ENCODE measurements around the gene INPP5E. TPM values are rescaled to one million over a fixed set of nuclear protein-coding genes. Genes with fewer than 3 reads are reported as not detected.
A peak's percentile ranks its signal among the peaks of the same experiment; 100 is the strongest.

INPP5E gene
- total and polyA plus RNA-seq, 5 donors from 2014 or later, result 1.9 to 30.3 (median 2.4) TPM

DNA sequence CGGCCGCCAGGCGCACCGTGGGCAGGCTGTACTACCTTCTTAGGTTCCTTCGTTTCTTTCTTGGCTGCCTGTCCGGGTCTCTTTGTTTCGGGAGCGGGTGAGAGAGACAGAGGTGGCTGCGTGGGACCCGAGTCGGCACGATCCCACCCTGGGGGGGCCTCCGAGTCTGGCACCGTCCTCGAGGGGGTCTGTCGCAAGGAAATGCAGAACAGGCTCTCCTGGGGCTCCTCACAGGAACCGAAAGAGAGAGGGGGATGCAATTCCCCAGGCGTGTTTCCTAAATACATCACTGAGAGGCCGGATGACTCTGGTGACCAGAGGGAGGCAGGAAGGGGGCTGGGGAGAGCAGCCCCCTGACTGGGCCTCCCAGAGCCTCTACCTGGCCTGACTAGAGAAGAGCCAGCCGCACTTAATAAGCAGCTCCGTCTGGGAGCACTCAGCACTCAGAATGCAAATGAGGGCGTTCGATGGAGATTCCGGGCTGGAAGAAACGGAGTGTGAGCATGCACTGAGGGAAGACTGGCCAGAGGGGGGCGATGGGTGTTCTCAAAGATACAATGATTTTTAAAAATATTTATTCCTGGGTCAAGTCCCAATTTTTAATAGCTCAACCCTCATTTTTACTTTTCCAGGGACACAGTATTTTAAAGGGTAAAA is 11.7 kb upstream of the INPP5E start:
- peaks cover 0 to 3% (median under 1%) of the 10 kb centered on the region in 4 donors for H3K4me1 Mint-ChIP-seq
- Histone ChIP-seq H3K36me3 (ENCODE audit: control insufficient read depth, insufficient read depth, low read length) (peaks cover 81% of the 10 kb centered on the region), H3K4me3 (ENCODE audit: low read depth, low read length) (no peak overlapping the region), H3K27ac (ENCODE audit: insufficient read depth, low read length, poor library complexity, severe bottlenecking) (no peak overlapping the region), H3K4me1 (ENCODE audit: control insufficient read depth, insufficient read depth, low read length, poor library complexity, severe bottlenecking) (no peaks in the 10 kb centered on the region), H3K9me3 (ENCODE audit: control insufficient read depth in 2 of 2, low read length in 2 of 2) (no peaks in the 10 kb centered on the region), H3K27me3 (ENCODE audit: control insufficient read depth, insufficient read depth, low read length) (no peaks in the 10 kb centered on the region)
- H3K36me3 Mint-ChIP-seq, result peaks cover 36% of the 10 kb centered on the region
- no peak overlapping the region for H3K27ac Mint-ChIP-seq
- H3K9me3 Mint-ChIP-seq, result no peaks in the 10 kb centered on the region
- no peaks in the 10 kb centered on the region for H3K27me3 Mint-ChIP-seq
- ATAC-seq (ENCODE audit: low read depth in 2 of 2), result no peak
- no peak overlapping the region for H3K4me3 Mint-ChIP-seq
- DNase-seq, result no peak

DNA sequence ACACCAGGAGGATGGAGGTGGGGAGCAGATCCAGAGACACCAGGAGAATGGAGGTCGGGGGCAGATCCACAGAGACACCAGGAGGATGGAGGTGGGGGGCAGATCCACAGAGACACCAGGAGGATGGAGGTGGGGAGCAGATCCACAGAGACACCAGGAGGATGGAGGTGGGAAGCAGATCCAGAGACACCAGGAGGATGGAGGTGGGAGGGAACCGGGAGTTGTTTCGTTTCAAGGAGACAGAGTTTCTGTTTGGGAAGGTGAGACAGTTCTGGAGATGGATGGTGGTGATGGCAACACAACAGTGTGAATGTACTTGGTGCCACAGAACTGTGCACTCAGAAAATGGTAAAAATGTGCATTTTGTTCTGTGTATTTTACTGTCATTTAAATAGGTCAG is 9.0 kb upstream of the INPP5E start:
- Mint-ChIP-seq H3K4me1 (peaks cover 0 to 3% (median under 1%) of the 10 kb centered on the region in 4 donors), H3K27ac (no peak overlapping the region), H3K27me3 (no peaks in the 10 kb centered on the region), H3K4me3 (no peak overlapping the region), H3K9me3 (no peaks in the 10 kb centered on the region), H3K36me3 (peaks cover 30% of the 10 kb centered on the region)
- no peak for ATAC-seq (ENCODE audit: low read depth in 2 of 2)
- Histone ChIP-seq H3K27ac (ENCODE audit: insufficient read depth, low read length, poor library complexity, severe bottlenecking) (no peak overlapping the region), H3K9me3 (ENCODE audit: control insufficient read depth in 2 of 2, low read length in 2 of 2) (no peaks in the 10 kb centered on the region), H3K27me3 (ENCODE audit: control insufficient read depth, insufficient read depth, low read length) (no peaks in the 10 kb centered on the region), H3K4me3 (ENCODE audit: low read depth, low read length) (no peak overlapping the region), H3K36me3 (ENCODE audit: control insufficient read depth, insufficient read depth, low read length) (peaks cover 73% of the 10 kb centered on the region), H3K4me1 (ENCODE audit: control insufficient read depth, insufficient read depth, low read length, poor library complexity, severe bottlenecking) (no peaks in the 10 kb centered on the region)
- no peak for DNase-seq

- H3K9me3 ChIP-seq (ENCODE audit: control insufficient read depth in 2 of 2, low read length in 2 of 2), result no peaks in the 10 kb centered on the region
- H3K27ac ChIP-seq (ENCODE audit: insufficient read depth, low read length, poor library complexity, severe bottlenecking), result no peak overlapping the region
- no peaks in the 10 kb centered on the region for H3K27me3 Mint-ChIP-seq
- H3K36me3 Mint-ChIP-seq, result peaks cover 31% of the 10 kb centered on the region
- H3K27me3 ChIP-seq (ENCODE audit: control insufficient read depth, insufficient read depth, low read length), result no peaks in the 10 kb centered on the region
- H3K4me3 Mint-ChIP-seq, result no peak overlapping the region
- H3K36me3 ChIP-seq (ENCODE audit: control insufficient read depth, insufficient read depth, low read length), result peaks cover 81% of the 10 kb centered on the region
- ATAC-seq (ENCODE audit: low read depth in 2 of 2) (no peak), DNase-seq (no peak)
- no peaks in the 10 kb centered on the region for H3K4me1 ChIP-seq (ENCODE audit: control insufficient read depth, insufficient read depth, low read length, poor library complexity, severe bottlenecking)
- no peak overlapping the region for H3K4me3 ChIP-seq (ENCODE audit: low read depth, low read length)
- H3K27ac Mint-ChIP-seq, result peak overlapping the region in 1 of 3 donors; percentile 25
- peaks cover 0 to 3% (median 0%) of the 10 kb centered on the region in 4 donors for H3K4me1 Mint-ChIP-seq
- peaks cover 0 to 2% (median 0%) of the 10 kb centered on the region in 7 donors for H3K9me3 Mint-ChIP-seq
These were observed 7.6 kb upstream of the INPP5E start for GRCh38 chr9:136447173-136447778.

DNA sequence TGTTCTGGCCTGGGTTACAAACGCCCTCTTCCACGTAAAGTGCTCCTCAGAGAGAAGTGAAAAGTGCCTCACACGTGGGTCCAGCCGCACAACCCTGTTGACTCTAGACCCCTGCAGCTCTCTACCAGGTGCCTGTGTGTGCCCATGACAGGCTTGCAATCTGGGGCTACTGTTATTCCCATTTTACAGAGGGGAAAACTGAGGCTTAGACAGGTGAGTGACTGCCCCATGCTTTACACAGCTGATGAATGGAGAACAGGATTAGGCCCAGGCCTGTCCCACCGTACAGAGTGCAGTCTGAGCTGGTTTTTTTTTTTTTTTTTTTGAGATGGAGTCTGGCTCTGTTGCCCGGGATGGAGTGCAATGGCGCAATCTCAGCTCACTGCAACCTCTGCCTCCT is 6.2 kb upstream of the INPP5E start:
- Mint-ChIP-seq H3K27me3 (no peaks in the 10 kb centered on the region), H3K27ac (no peak overlapping the region), H3K4me1 (peaks cover 0 to 4% (median 0%) of the 10 kb centered on the region in 4 donors), H3K9me3 (peaks cover 0 to 2% (median 0%) of the 10 kb centered on the region in 7 donors), H3K4me3 (no peak overlapping the region), H3K36me3 (peaks cover 35% of the 10 kb centered on the region)
- Histone ChIP-seq H3K4me3 (ENCODE audit: low read depth, low read length) (no peak overlapping the region), H3K9me3 (ENCODE audit: control insufficient read depth in 2 of 2, low read length in 2 of 2) (no peaks in the 10 kb centered on the region), H3K4me1 (ENCODE audit: control insufficient read depth, insufficient read depth, low read length, poor library complexity, severe bottlenecking) (no peaks in the 10 kb centered on the region), H3K36me3 (ENCODE audit: control insufficient read depth, insufficient read depth, low read length) (peaks cover 73% of the 10 kb centered on the region), H3K27me3 (ENCODE audit: control insufficient read depth, insufficient read depth, low read length) (no peaks in the 10 kb centered on the region), H3K27ac (ENCODE audit: insufficient read depth, low read length, poor library complexity, severe bottlenecking) (no peak overlapping the region)
- ATAC-seq (ENCODE audit: low read depth in 2 of 2) (no peak), DNase-seq (no peak)

DNA sequence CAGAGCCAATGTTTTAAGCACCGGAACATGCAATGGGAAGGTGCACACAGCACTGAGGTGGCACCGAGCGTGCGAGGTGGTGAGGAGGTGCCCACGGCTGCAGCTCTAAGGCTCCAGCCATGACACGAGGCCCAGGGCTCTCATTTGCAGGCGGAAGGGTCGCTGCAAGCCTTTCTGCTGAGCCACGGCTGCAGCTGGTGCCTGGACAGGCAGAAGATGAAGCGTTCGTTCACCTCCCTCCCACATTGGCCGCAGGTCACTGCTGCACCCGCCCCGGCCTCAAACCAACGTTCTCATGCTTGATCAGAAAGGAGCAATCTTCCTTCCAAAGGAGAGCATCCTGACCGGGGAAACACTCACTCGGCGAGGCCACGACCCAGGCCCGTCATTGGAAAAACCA is 4.5 kb upstream of the INPP5E start:
- peaks cover 6% of the 10 kb centered on the region for H3K4me1 ChIP-seq (ENCODE audit: control insufficient read depth, insufficient read depth, low read length, poor library complexity, severe bottlenecking)
- H3K4me3 Mint-ChIP-seq, result no peak overlapping the region
- no peak overlapping the region for H3K27ac ChIP-seq (ENCODE audit: insufficient read depth, low read length, poor library complexity, severe bottlenecking)
- ATAC-seq (ENCODE audit: low read depth in 2 of 2), result no peak
- peaks cover 27% of the 10 kb centered on the region for H3K36me3 Mint-ChIP-seq
- DNase-seq, result no peak
- H3K27ac Mint-ChIP-seq, result no peak overlapping the region
- H3K9me3 Mint-ChIP-seq, result peaks cover 0 to 2% (median 0%) of the 10 kb centered on the region in 7 donors
- peaks cover 4% of the 10 kb centered on the region for H3K27me3 Mint-ChIP-seq
- H3K36me3 ChIP-seq (ENCODE audit: control insufficient read depth, insufficient read depth, low read length), result peaks cover 59% of the 10 kb centered on the region
- H3K9me3 ChIP-seq (ENCODE audit: control insufficient read depth in 2 of 2, low read length in 2 of 2), result no peaks in the 10 kb centered on the region
- no peak overlapping the region for H3K4me3 ChIP-seq (ENCODE audit: low read depth, low read length)
- H3K4me1 Mint-ChIP-seq, result peaks cover 0 to 4% (median 0%) of the 10 kb centered on the region in 4 donors
- H3K27me3 ChIP-seq (ENCODE audit: control insufficient read depth, insufficient read depth, low read length), result no peaks in the 10 kb centered on the region

GRCh38 chr9:136443687-136444086 is 4.0 kb upstream of the INPP5E start:
- Histone ChIP-seq H3K27me3 (ENCODE audit: control insufficient read depth, insufficient read depth, low read length) (no peaks in the 10 kb centered on the region), H3K9me3 (ENCODE audit: control insufficient read depth in 2 of 2, low read length in 2 of 2) (no peaks in the 10 kb centered on the region), H3K4me3 (ENCODE audit: low read depth, low read length) (no peak overlapping the region), H3K27ac (ENCODE audit: insufficient read depth, low read length, poor library complexity, severe bottlenecking) (no peak overlapping the region), H3K4me1 (ENCODE audit: control insufficient read depth, insufficient read depth, low read length, poor library complexity, severe bottlenecking) (peaks cover 7% of the 10 kb centered on the region), H3K36me3 (ENCODE audit: control insufficient read depth, insufficient read depth, low read length) (peaks cover 55% of the 10 kb centered on the region)
- Mint-ChIP-seq H3K4me1 (peaks cover 0 to 4% (median 0%) of the 10 kb centered on the region in 4 donors), H3K27me3 (peaks cover 4% of the 10 kb centered on the region), H3K4me3 (peak overlapping the region in 1 of 4 donors; percentile 48), H3K9me3 (peaks cover 0 to 2% (median 0%) of the 10 kb centered on the region in 7 donors), H3K27ac (no peak overlapping the region), H3K36me3 (peaks cover 27% of the 10 kb centered on the region)
- ATAC-seq (ENCODE audit: low read depth in 2 of 2), result no peak
- no peak for DNase-seq

- no peak overlapping the region for H3K27ac Mint-ChIP-seq
- H3K27ac ChIP-seq (ENCODE audit: insufficient read depth, low read length, poor library complexity, severe bottlenecking), result no peak overlapping the region
- H3K36me3 Mint-ChIP-seq, result peaks cover 26% of the 10 kb centered on the region
- H3K9me3 Mint-ChIP-seq, result peaks cover 0 to 2% (median 0%) of the 10 kb centered on the region in 7 donors
- peak overlapping the region in 1 of 4 donors; percentile 21 for H3K4me3 Mint-ChIP-seq
- ATAC-seq (ENCODE audit: low read depth in 2 of 2), result no peak
- no peaks in the 10 kb centered on the region for H3K9me3 ChIP-seq (ENCODE audit: control insufficient read depth in 2 of 2, low read length in 2 of 2)
- no peaks in the 10 kb centered on the region for H3K27me3 ChIP-seq (ENCODE audit: control insufficient read depth, insufficient read depth, low read length)
- peaks cover 13% of the 10 kb centered on the region for H3K4me1 ChIP-seq (ENCODE audit: control insufficient read depth, insufficient read depth, low read length, poor library complexity, severe bottlenecking)
- H3K4me1 Mint-ChIP-seq, result peaks cover 0 to 8% (median 2%) of the 10 kb centered on the region in 4 donors
- no peak for DNase-seq
- no peak overlapping the region for H3K4me3 ChIP-seq (ENCODE audit: low read depth, low read length)
- peaks cover 4% of the 10 kb centered on the region for H3K27me3 Mint-ChIP-seq
- H3K36me3 ChIP-seq (ENCODE audit: control insufficient read depth, insufficient read depth, low read length), result peaks cover 51% of the 10 kb centered on the region
These were observed 3.4 kb upstream of the INPP5E start for GRCh38 chr9:136443087-136443486.

Measured in CD4-positive, CD25-positive, alpha-beta regulatory T cell (primary cell).